Suprapubic skin (tissue), 4 donors: ENCODE results near the gene RARB.

ENCODE experiments used
- CTCF ChIP-seq, 2 donors: fragments of 200-600 bp in 1 of 2; fragments of 450-650 bp in 1 of 2; sonication (generic) in 1 of 2; IDR thresholded peaks; one replicate each; pipeline ENCODE4 v1.5.1; 2016 to 2019; ENCODE audit warnings: antibody characterized with exemption in 2 of 2, mild to moderate bottlenecking in 1 of 2, moderate library complexity in 1 of 2
- EP300 ChIP-seq: sonication (generic); formaldehyde crosslinking; IDR thresholded peaks from one replicate; pipeline ENCODE4 v1.6.1; 2017; ENCODE audit warnings: antibody characterized with exemption
- POLR2A ChIP-seq, 2 donors: fragments of 450-650 bp; IDR thresholded peaks; one replicate each; pipeline ENCODE4 v1.6.1; 2017; ENCODE audit warnings: antibody characterized with exemption in 2 of 2, mild to moderate bottlenecking in 2 of 2, moderate library complexity in 2 of 2
- POLR2AphosphoS5 ChIP-seq, 3 donors: sonication (generic); formaldehyde crosslinking; IDR thresholded peaks; one replicate each; pipeline ENCODE4 v1.6.1; 2017; ENCODE audit warnings: antibody characterized with exemption in 3 of 3

GRCh38 chr3:25444273-25444672, 16.2 kb downstream of the RARB start:
- no peak for TF ChIP-seq CTCF (IDR thresholded peaks at IDR 0.05)
- TF ChIP-seq EP300, result no peak
- no peak for TF ChIP-seq POLR2A (IDR thresholded peaks at IDR 0.05)
- TF ChIP-seq POLR2AphosphoS5 (IDR thresholded peaks at IDR 0.05), result no peak
